ENCODE data around the gene ASS1. TPM values are rescaled to one million over a fixed set of nuclear protein-coding genes. Genes with fewer than 3 reads are reported as not detected.

The ASS1 gene
- total RNA-seq, 2 experiments from 2014 or later, result 2.6 to 4.1 TPM

DNA sequence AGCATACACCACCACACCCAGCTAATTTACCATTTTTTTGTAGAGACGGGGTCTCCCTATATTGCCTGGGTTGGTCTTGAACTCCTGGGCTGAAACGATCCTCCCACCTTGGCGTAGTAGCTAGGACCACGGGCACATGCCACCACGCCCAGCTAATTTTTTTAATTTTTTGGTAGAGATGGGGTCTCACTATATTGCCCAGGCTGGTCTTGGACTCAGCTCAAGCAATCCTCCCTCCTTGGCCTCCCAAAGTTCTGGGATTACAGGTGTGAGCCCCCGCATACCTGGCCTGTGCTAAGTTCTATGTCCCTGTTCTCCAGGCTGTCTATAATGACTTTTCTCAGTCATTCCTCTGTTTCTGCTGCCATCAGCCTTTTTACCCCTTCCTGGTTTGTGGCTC is 41.3 kb downstream of the ASS1 start:
- H3K4me1 Mint-ChIP-seq, result no peaks in the 10 kb centered on the region

GRCh38 chr9:130487500-130487899 is 42.7 kb downstream of the ASS1 start:
- DNase-seq, result no peak
- Mint-ChIP-seq H3K9me3 (no peaks in the 10 kb centered on the region), H3K27ac (no peak overlapping the region), H3K4me3 (no peak overlapping the region), H3K27me3 (peaks cover 14% of the 10 kb centered on the region), H3K4me1 (no peaks in the 10 kb centered on the region), H3K36me3 (no peaks in the 10 kb centered on the region)
- no peak for ATAC-seq (ENCODE audit: low read depth)
- POLR2A ChIA-PET, result no interaction called here

More for the DNA sequence above, 41.3 kb downstream of the ASS1 start:
- no peak for ATAC-seq (ENCODE audit: low read depth)
- Mint-ChIP-seq H3K27me3 (peaks cover 17% of the 10 kb centered on the region), H3K9me3 (no peaks in the 10 kb centered on the region), H3K4me3 (no peak overlapping the region), H3K27ac (no peak overlapping the region), H3K36me3 (no peaks in the 10 kb centered on the region)
- DNase-seq, result no peak
- POLR2A ChIA-PET, result no interaction called here

DNA sequence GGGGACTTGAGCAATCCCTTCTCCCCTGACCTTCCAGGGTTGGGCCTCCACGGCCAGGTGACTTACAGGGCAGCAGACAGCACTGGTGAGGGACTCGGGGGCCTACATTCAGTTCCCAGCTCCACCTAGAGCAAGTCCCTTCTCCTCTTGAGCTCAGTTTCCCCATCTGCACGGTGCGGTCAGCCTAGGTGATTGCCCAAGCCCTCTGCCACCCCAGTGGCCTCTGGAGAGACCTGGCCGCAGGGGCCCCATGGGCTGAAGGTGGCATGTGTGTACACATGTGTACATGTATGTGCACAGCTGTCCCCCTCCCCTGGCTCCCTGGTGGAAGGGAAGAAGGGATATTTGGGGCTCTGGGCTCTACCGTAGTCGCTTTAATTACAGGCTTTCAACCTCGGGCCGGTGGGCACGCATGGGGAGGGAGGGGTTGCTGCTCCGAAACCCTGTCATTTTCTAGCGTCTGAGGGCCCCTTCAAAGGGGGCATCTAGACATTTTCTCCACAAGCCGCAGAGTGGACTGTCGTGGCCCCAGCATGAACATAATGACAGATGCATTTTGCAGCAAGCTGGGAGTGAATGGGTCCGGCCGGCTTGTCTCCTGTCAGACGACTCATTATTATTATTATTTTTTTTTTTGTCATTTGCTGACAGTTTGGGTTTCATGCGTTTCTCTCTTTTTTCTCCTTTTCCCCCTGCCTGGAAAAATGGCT is 44.0 kb downstream of the ASS1 start:
- Mint-ChIP-seq H3K36me3 (no peaks in the 10 kb centered on the region), H3K4me3 (no peak overlapping the region), H3K27me3 (peaks cover 9% of the 10 kb centered on the region), H3K27ac (no peak overlapping the region), H3K4me1 (no peaks in the 10 kb centered on the region), H3K9me3 (no peaks in the 10 kb centered on the region)
- no peak for ATAC-seq (ENCODE audit: low read depth)
- DNase-seq, result no peak
- POLR2A ChIA-PET, result no interaction called here

- DNase-seq (no peak), ATAC-seq (ENCODE audit: low read depth) (no peak)
- H3K36me3 Mint-ChIP-seq, result no peaks in the 10 kb centered on the region
- no peaks in the 10 kb centered on the region for H3K27me3 Mint-ChIP-seq
- no peak overlapping the region for H3K27ac Mint-ChIP-seq
- H3K4me3 Mint-ChIP-seq, result no peak overlapping the region
- POLR2A ChIA-PET, result no interaction called here
- no peaks in the 10 kb centered on the region for H3K4me1 Mint-ChIP-seq
- H3K9me3 Mint-ChIP-seq, result peaks cover 8% of the 10 kb centered on the region
Observed at GRCh38 chr9:130490981-130491380, 46.2 kb downstream of the ASS1 start.

- Mint-ChIP-seq H3K4me3 (no peak overlapping the region), H3K9me3 (peaks cover 8% of the 10 kb centered on the region), H3K27ac (no peak overlapping the region), H3K36me3 (no peaks in the 10 kb centered on the region), H3K4me1 (no peaks in the 10 kb centered on the region), H3K27me3 (no peaks in the 10 kb centered on the region)
- no peak for DNase-seq
- ATAC-seq (ENCODE audit: low read depth), result no peak
- POLR2A ChIA-PET, result no interaction called here
Observed at GRCh38 chr9:130491830-130492482, 47.2 kb downstream of the ASS1 start.

GRCh38 chr9:130493021-130493420 is 48.3 kb downstream of the ASS1 start:
- H3K4me1 Mint-ChIP-seq, result no peaks in the 10 kb centered on the region
- DNase-seq, result no peak
- H3K27me3 Mint-ChIP-seq, result no peaks in the 10 kb centered on the region
- POLR2A ChIA-PET, result no interaction called here
- H3K4me3 Mint-ChIP-seq, result no peak overlapping the region
- no peak for ATAC-seq (ENCODE audit: low read depth)
- peaks cover 8% of the 10 kb centered on the region for H3K9me3 Mint-ChIP-seq
- no peaks in the 10 kb centered on the region for H3K36me3 Mint-ChIP-seq
- no peak overlapping the region for H3K27ac Mint-ChIP-seq

GRCh38 chr9:130493476-130493875 is 48.7 kb downstream of the ASS1 start:
- Mint-ChIP-seq H3K4me3 (no peak overlapping the region), H3K27me3 (no peaks in the 10 kb centered on the region), H3K4me1 (no peaks in the 10 kb centered on the region), H3K27ac (no peak overlapping the region), H3K36me3 (no peaks in the 10 kb centered on the region), H3K9me3 (peaks cover 8% of the 10 kb centered on the region)
- ATAC-seq (ENCODE audit: low read depth), result no peak
- no peak for DNase-seq
- POLR2A ChIA-PET, result no interaction called here

DNA sequence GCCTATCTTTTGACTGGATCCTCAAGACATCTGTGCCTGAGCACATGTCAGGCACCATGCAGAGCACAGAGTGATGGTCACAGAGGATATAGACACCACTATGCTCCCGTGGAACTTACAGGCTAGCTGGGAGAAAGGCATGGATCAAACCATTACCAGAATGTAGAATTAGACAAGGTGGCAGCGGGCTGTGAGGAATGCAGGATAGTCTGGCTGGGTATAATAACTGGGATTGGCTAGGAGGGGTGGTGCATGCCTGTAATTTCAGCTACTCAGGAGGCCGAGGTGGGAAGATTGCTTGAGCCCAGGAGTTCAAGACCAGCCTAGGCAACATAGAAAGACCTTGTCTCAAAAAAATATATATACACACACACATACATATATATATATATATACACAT is 50.3 kb downstream of the ASS1 start:
- Mint-ChIP-seq H3K36me3 (no peaks in the 10 kb centered on the region), H3K27me3 (no peaks in the 10 kb centered on the region), H3K4me3 (no peak overlapping the region), H3K27ac (no peak overlapping the region), H3K9me3 (peaks cover 8% of the 10 kb centered on the region), H3K4me1 (no peaks in the 10 kb centered on the region)
- DNase-seq (no peak), ATAC-seq (ENCODE audit: low read depth) (no peak)
- POLR2A ChIA-PET, result no interaction called here

DNA sequence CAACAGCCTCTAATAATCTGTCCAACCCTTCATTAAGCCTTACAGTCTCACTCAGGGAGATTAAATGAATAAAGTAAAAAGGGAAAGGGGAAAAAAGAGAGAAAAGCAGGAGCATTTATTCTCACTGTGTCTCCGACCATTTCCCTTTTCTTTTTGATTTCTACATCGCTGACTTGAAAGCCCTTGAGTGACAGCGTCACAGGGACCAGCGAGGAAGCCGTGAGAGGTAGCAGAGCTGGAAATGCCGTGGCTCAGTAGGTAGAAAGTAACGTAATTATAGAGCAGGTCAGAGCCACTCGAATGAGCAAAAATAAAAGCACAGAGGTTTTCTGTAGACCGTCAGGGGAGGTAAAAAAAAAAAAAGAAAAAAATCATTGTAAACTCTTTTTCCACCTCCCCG is 52.4 kb downstream of the ASS1 start:
- ATAC-seq (ENCODE audit: low read depth), result no peak
- no peak overlapping the region for H3K27ac Mint-ChIP-seq

GRCh38 chr9:130498298-130498917 is 53.6 kb downstream of the ASS1 start:
- ATAC-seq (ENCODE audit: low read depth) (no peak), DNase-seq (no peak)
- Mint-ChIP-seq H3K27me3 (no peaks in the 10 kb centered on the region), H3K27ac (no peak overlapping the region), H3K4me3 (no peak overlapping the region), H3K36me3 (no peaks in the 10 kb centered on the region), H3K9me3 (peaks cover 8% of the 10 kb centered on the region), H3K4me1 (no peaks in the 10 kb centered on the region)
- POLR2A ChIA-PET, result no interaction called here

More for the DNA sequence above, 52.4 kb downstream of the ASS1 start:
- no peak overlapping the region for H3K4me3 Mint-ChIP-seq
- no peaks in the 10 kb centered on the region for H3K36me3 Mint-ChIP-seq
- H3K4me1 Mint-ChIP-seq, result no peaks in the 10 kb centered on the region
- no peak for DNase-seq
- H3K27me3 Mint-ChIP-seq, result no peaks in the 10 kb centered on the region
- POLR2A ChIA-PET, result interaction anchor here (0.7 kb wide), 1 partner anchor 1183 kb away, joined by 6 read pairs; no protein-coding TSS in a partner anchor
- H3K9me3 Mint-ChIP-seq, result peaks cover 8% of the 10 kb centered on the region

GRCh38 chr9:130498918-130499698 is 54.3 kb downstream of the ASS1 start:
- Mint-ChIP-seq H3K36me3 (no peaks in the 10 kb centered on the region), H3K9me3 (peaks cover 8% of the 10 kb centered on the region), H3K27me3 (no peaks in the 10 kb centered on the region), H3K27ac (no peak overlapping the region), H3K4me3 (no peak overlapping the region), H3K4me1 (no peaks in the 10 kb centered on the region)
- POLR2A ChIA-PET, result no interaction called here
- DNase-seq (no peak), ATAC-seq (ENCODE audit: low read depth) (no peak)

GRCh38 chr9:130499804-130500263 is 55.1 kb downstream of the ASS1 start:
- DNase-seq (no peak), ATAC-seq (ENCODE audit: low read depth) (no peak)
- POLR2A ChIA-PET, result no interaction called here
- Mint-ChIP-seq H3K4me1 (no peaks in the 10 kb centered on the region), H3K27me3 (no peaks in the 10 kb centered on the region), H3K9me3 (peaks cover 6% of the 10 kb centered on the region), H3K36me3 (no peaks in the 10 kb centered on the region), H3K4me3 (no peak overlapping the region), H3K27ac (no peak overlapping the region)

- Mint-ChIP-seq H3K36me3 (no peaks in the 10 kb centered on the region), H3K9me3 (peaks cover 2% of the 10 kb centered on the region), H3K27me3 (no peaks in the 10 kb centered on the region), H3K27ac (no peak overlapping the region), H3K4me3 (no peak overlapping the region), H3K4me1 (no peaks in the 10 kb centered on the region)
- POLR2A ChIA-PET, result no interaction called here
- ATAC-seq (ENCODE audit: low read depth) (no peak), DNase-seq (no peak)
Observed at GRCh38 chr9:130500340-130501180, 55.8 kb downstream of the ASS1 start.
